Sigmoid colon (tissue), 4 donors: ENCODE data around the gene GDPD1.

ENCODE experiments used
- POLR2AphosphoS5 ChIP-seq, 4 donors: sonication (generic); formaldehyde crosslinking; IDR thresholded peaks; one replicate each; pipeline ENCODE4 v1.6.1; 2017; ENCODE audit warnings: antibody characterized with exemption in 4 of 4
- TF ChIP-seq, protein P1 (sequence below), 4 experiments: fragments of 450-650 bp in 3 of 4; fragments of 200-600 bp in 1 of 4; IDR thresholded peaks; one replicate each; pipeline ENCODE4 v1.5.1; 2016 to 2019; ENCODE audit warnings: antibody characterized with exemption in 4 of 4, mild to moderate bottlenecking in 3 of 4, moderate library complexity in 2 of 4

- TF ChIP-seq, protein P1, sequence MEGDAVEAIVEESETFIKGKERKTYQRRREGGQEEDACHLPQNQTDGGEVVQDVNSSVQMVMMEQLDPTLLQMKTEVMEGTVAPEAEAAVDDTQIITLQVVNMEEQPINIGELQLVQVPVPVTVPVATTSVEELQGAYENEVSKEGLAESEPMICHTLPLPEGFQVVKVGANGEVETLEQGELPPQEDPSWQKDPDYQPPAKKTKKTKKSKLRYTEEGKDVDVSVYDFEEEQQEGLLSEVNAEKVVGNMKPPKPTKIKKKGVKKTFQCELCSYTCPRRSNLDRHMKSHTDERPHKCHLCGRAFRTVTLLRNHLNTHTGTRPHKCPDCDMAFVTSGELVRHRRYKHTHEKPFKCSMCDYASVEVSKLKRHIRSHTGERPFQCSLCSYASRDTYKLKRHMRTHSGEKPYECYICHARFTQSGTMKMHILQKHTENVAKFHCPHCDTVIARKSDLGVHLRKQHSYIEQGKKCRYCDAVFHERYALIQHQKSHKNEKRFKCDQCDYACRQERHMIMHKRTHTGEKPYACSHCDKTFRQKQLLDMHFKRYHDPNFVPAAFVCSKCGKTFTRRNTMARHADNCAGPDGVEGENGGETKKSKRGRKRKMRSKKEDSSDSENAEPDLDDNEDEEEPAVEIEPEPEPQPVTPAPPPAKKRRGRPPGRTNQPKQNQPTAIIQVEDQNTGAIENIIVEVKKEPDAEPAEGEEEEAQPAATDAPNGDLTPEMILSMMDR (IDR thresholded peaks at IDR 0.05), result no peak
- no peak for TF ChIP-seq POLR2AphosphoS5 (IDR thresholded peaks at IDR 0.05)
Measured at GRCh38 chr17:59260722-59261121, 40.4 kb downstream of the GDPD1 start.
